SK-N-MC (cell line): ENCODE results near the gene TNNT2.

ENCODE experiments used
- DNase-seq: peaks from one replicate; pipeline ENCODE4 v3.0.0-alpha.2; 2011; ENCODE audit warnings: low read depth, low spot score
- H3K27ac ChIP-seq: fragments of 200-600 bp; sonication (generic); 2 replicates; pipeline ENCODE4 v1.5.1; 2016; ENCODE audit warnings: mixed run types
- H3K36me3 ChIP-seq: fragments of 200-600 bp; sonication (generic); 2 replicates; pipeline ENCODE4 v1.6.1; 2017; ENCODE audit warnings: antibody characterized with exemption, low read length, mixed read lengths; ENCODE audit not compliant: insufficient read depth
- H3K4me3 ChIP-seq: fragments of 200-600 bp; sonication (generic); 2 replicates; pipeline ENCODE4 v1.5.1; 2016
- H3K9ac ChIP-seq: fragments of 200-600 bp; sonication (generic); 2 replicates; pipeline ENCODE4 v1.8.0; 2017; ENCODE audit warnings: mixed run types, mixed read lengths; ENCODE audit not compliant: insufficient read length
- H3K9me3 ChIP-seq: fragments of 200-600 bp; sonication (generic); 2 replicates; pipeline ENCODE4 v1.6.1; 2017; ENCODE audit warnings: low read depth, mild to moderate bottlenecking, antibody characterized with exemption, low read length, moderate library complexity, mixed read lengths
- EZH2 ChIP-seq: fragments of 200-600 bp; sonication (generic); IDR thresholded peaks from one replicate; pipeline ENCODE4 v1.6.1; 2017; ENCODE audit warnings: antibody characterized with exemption
- FOXP2 ChIP-seq: optimal IDR thresholded peaks from 2 replicates; pipeline ENCODE3; 2011; ENCODE audit warnings: mild to moderate bottlenecking, moderate library complexity; ENCODE audit not compliant: insufficient read depth; ENCODE audit errors: extremely low read length, control extremely low read depth
- POLR2AphosphoS5 ChIP-seq: IDR thresholded peaks from 2 replicates; pipeline ENCODE4 v1.6.1; 2012; ENCODE audit warnings: mild to moderate bottlenecking, low read depth, low read length, borderline replicate concordance

TNNT2 gene

DNA sequence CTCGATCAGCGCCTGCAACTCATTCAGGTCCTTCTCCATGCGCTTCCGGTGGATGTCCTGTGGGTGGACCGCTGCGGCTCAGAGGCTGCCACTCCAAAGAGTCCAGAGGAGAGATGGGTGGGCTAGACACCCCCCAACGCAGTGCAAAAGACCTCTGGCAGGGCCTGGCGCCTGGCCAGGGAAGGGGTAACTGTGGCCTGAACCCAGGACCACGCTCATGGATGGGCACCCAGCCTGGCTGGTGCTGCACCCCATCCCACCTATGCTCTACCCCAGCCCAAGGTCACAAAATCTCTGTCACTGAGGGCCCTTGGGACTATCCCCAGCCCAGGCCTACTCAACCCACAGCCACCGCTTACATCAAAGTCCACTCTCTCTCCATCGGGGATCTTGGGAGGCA, 12.2 kb downstream of the TNNT2 start:
- no peak for DNase-seq
- Histone ChIP-seq H3K36me3 (no peaks in the 10 kb centered on the region), H3K27ac (no peak overlapping the region), H3K9me3 (no peaks in the 10 kb centered on the region), H3K9ac (no peak overlapping the region), H3K4me3 (no peak overlapping the region)
- TF ChIP-seq FOXP2 (no peak), EZH2 (no peak), POLR2AphosphoS5 (no peak)

DNA sequence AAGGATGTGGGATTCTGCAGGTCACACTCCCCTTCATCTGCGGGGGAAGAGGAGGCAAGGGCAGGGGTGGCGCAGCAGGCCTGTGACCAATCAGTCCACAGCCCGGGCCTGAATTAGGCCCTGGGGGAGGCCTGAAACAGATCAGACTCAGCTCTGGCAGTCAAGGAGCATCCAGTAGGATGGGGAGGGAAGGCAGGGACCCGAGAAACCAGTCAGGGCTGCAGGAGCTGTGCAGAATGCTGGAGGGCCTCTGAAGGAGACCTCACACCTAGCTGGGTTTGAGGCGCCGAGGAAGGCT, 12.7 kb downstream of the TNNT2 start:
- Histone ChIP-seq H3K36me3 (no peaks in the 10 kb centered on the region), H3K9me3 (no peaks in the 10 kb centered on the region), H3K4me3 (no peak overlapping the region), H3K9ac (no peak overlapping the region), H3K27ac (no peak overlapping the region)
- TF ChIP-seq EZH2, result no peak
- TF ChIP-seq FOXP2, result no peak
- TF ChIP-seq POLR2AphosphoS5, result no peak
- DNase-seq, result no peak

DNA sequence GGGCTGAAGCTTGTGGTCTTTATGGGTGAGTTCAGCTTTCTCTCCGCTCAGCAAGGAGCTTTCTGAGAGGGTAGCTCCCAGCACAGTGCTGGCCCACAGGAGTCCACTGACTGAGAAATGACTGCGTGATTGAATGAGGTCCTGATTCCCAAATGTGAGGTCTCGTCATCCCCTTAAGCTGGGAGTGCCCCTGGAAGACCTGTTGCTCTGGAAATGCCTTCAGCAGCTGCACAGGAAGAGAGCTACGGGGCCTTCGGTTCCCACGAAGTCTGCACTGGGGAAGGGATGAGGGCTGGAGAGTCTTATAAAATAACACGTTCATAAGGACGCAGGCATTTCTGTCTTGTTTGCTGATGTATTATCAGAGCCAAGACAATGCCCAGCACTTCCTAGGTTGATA, 14.0 kb downstream of the TNNT2 start:
- no peaks in the 10 kb centered on the region for H3K36me3 ChIP-seq
- H3K9ac ChIP-seq, result no peak overlapping the region
- H3K27ac ChIP-seq, result no peak overlapping the region
- DNase-seq, result no peak
- no peak for TF ChIP-seq EZH2
- no peak for TF ChIP-seq FOXP2
- TF ChIP-seq POLR2AphosphoS5, result no peak
- no peaks in the 10 kb centered on the region for H3K9me3 ChIP-seq
- no peak overlapping the region for H3K4me3 ChIP-seq

DNA sequence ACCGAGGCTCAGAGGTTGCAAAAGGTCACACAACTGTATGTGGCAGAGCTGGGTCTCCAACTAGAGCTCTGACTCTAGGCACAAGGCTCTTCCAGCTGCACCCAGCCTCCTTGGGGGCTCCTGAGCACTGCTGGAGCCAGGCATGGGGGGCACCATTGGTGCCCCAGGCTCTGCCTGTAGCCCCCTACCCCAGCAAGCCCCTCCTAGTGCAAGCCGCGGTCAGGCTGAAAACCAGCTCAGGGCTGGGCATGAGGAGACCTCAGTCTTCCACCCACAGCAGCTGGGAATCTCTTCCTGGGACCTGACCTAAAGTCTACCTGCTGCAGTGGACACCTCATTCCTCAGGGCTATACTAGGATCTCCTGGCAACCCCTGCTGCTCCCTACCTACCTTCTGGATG, 14.6 kb downstream of the TNNT2 start:
- Histone ChIP-seq H3K9ac (no peak overlapping the region), H3K27ac (no peak overlapping the region), H3K4me3 (no peak overlapping the region), H3K9me3 (no peaks in the 10 kb centered on the region), H3K36me3 (no peaks in the 10 kb centered on the region)
- no peak for DNase-seq
- TF ChIP-seq POLR2AphosphoS5, result no peak
- TF ChIP-seq EZH2, result no peak
- no peak for TF ChIP-seq FOXP2

DNA sequence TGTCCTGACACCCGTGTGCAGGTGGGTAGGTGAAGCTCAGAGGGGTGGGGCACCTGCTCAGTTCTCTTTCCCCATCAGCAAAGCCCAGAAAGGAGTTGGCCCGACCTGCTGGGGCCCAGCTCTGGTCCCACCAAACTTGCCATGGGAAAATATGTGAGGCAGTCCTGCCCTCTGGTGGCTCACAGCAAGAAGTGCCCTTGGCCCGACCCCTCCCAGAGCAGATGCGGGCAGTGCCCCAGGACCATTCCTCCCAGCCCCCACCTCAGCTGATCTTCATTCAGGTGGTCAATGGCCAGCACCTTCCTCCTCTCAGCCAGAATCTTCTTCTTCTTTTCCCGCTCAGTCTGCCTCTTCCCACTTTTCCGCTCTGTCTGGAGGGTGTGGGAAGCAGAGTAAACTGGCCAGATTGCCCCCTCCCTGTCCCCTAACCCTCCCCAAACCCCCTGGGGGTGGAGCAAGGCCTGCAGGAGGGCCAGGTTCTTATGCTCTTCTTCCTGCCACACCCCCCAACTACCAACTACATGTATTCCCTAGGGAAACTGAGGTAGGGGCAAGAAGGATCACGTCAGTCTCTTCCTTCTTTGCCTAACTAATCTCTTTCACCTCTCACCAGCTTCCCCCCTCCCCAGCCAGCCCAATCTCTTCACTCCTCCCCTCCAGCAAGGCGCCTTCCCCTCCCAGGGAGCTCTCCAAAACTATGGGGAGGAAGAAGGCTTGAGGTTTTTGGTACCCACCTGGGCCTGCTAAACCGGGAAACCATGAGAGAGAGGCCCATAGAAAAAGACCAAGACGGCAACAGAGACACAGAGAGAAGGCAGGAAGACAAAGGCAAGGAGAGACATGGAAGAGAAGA, 15.6 kb downstream of the TNNT2 start:
- TF ChIP-seq EZH2 (no peak), POLR2AphosphoS5 (no peak), FOXP2 (no peak)
- H3K9ac ChIP-seq, result no peak overlapping the region
- no peak for DNase-seq

DNA sequence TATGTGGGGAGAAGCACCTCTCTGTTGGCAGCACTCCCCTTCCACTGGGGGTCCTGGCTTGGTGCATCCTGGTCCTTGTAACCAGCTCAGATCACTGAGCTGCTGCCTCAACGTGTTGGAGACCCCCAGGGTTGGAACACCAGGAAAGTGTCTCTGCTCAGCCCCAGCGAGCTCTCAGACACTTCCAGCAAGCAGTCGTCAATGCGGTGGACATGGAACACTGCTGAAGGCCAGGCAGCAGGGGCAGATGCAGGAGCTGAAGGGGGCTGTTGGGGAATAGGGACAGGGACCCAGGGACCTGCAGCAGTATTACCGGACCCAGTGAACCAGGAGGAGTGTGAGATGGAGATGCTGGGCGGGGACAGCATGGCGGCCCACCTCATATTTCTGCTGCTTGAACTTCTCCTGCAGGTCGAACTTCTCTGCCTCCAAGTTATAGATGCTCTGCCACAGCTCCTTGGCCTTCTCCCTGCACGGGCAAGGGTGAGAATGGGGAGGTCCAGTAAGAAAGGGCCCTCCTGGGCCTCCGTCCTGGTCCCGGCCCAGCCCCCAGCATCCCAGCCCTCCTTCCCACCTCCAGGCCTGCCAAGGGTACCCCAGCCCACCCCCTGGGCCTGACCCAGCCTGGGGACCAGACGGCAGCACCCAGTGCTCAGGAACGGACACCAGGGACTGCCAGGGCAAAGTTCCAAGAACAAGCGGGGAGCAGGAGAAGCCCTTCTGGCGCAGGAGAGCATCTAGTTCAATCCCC, 16.4 kb downstream of the TNNT2 start:
- no peak overlapping the region for H3K4me3 ChIP-seq
- H3K9me3 ChIP-seq, result no peaks in the 10 kb centered on the region
- no peak for TF ChIP-seq POLR2AphosphoS5
- no peak for TF ChIP-seq EZH2
- no peak for TF ChIP-seq FOXP2
- DNase-seq, result no peak
- H3K27ac ChIP-seq, result no peak overlapping the region
- no peaks in the 10 kb centered on the region for H3K36me3 ChIP-seq
- H3K9ac ChIP-seq, result no peak overlapping the region

More for the DNA sequence above, 15.6 kb downstream of the TNNT2 start:
- no peak overlapping the region for H3K4me3 ChIP-seq
- H3K9me3 ChIP-seq, result no peaks in the 10 kb centered on the region
- no peak overlapping the region for H3K27ac ChIP-seq
- no peaks in the 10 kb centered on the region for H3K36me3 ChIP-seq

DNA sequence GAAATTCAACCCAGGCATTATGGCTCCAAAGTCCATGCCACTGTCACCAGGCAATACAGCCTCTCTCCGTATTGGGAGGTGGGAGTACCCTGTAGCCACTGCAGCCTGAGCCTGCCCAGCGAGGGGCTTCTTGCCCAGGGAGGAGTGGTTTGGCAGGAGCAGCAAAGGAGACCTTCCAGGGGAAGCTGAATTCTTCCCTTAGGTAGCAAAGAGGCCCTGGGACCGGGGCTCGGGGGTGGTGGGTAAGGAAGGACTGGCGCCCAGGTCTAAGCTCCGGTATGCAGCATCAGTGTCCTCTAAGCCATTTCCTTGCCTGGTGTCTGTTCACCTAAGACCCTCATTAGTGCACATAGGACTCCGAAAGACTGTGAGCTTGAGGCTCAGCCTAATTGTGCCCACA, 17.0 kb downstream of the TNNT2 start:
- Histone ChIP-seq H3K4me3 (no peak overlapping the region), H3K27ac (no peak overlapping the region), H3K9ac (no peak overlapping the region), H3K36me3 (no peaks in the 10 kb centered on the region), H3K9me3 (no peaks in the 10 kb centered on the region)
- no peak for DNase-seq
- TF ChIP-seq POLR2AphosphoS5 (no peak), FOXP2 (no peak), EZH2 (no peak)

DNA sequence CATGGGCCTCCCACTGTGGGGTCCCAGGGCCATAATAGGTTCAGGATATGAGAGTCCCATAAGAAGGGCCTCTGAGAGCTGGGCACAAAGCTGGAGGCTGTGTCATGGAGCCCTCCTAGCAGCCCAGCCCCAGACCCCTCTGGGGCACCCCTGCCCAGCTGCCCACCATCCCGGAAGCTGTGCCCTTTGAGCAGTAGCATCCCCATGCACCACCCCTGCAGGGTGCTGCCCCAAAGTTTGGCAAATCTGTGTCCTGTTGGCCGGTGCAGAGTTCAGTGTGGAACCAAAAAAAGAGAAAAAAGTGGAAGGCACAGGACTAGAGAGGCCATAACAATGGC, 17.6 kb downstream of the TNNT2 start:
- DNase-seq, result no peak
- H3K9ac ChIP-seq, result no peak overlapping the region
- H3K4me3 ChIP-seq, result no peak overlapping the region
- TF ChIP-seq POLR2AphosphoS5, result no peak
- TF ChIP-seq FOXP2, result no peak
- no peak overlapping the region for H3K27ac ChIP-seq
- no peaks in the 10 kb centered on the region for H3K9me3 ChIP-seq
- no peaks in the 10 kb centered on the region for H3K36me3 ChIP-seq
